OCI-LY7 (cell line): ENCODE measurements around the gene SMTN. TPM values are rescaled to one million over a fixed set of nuclear protein-coding genes. Genes with fewer than 3 reads are reported as not detected.
"Not testable (repeated sequence)": the region's sequence is repeated elsewhere in the genome, so short reads cannot be mapped to it uniquely, and the experiment has no call there.

Source experiments
- BruUV-seq: library from RNA; stranded (reverse); fragments of 400-500 nt; replicated peaks from 2 replicates; lab custom pipeline; 2021; lab: Mats Ljungman, UMichigan
- CTCF ChIA-PET: fragments of 300-600 bp; sonication (Branson Sonifier 250); formaldehyde crosslinking; loops from one replicate; lab custom pipeline; 2022; ENCODE audit warnings: antibody characterized with exemption; ENCODE audit not compliant: unreplicated experiment; lab: Charles Lee
- POLR2A ChIA-PET: fragments of 300-600 bp; sonication (Branson Sonifier 250); formaldehyde crosslinking; loops from one replicate; lab custom pipeline; 2022; ENCODE audit warnings: antibody characterized with exemption; lab: Charles Lee
- DNase-seq: peaks from one replicate; pipeline ENCODE4 v3.0.0-alpha.2; 2015; ENCODE audit warnings: low spot score
- H2AFZ ChIP-seq: fragments of 200-600 bp; sonication (generic), shearing (Covaris generic); 2 replicates; pipeline ENCODE4 v1.6.1; 2014; ENCODE audit warnings: mild to moderate bottlenecking, antibody characterized with exemption, low read length, moderate library complexity
- H3K27ac ChIP-seq: fragments of 200-600 bp; sonication (generic); 2 replicates; pipeline ENCODE4 v1.5.1; 2014; ENCODE audit warnings: mixed run types, low read depth, mild to moderate bottlenecking, moderate library complexity, low read length, inconsistent platforms; ENCODE audit not compliant: poor library complexity, severe bottlenecking
- H3K36me3 ChIP-seq: fragments of 200-600 bp; sonication (generic); 2 replicates; pipeline ENCODE4 v1.6.1; 2014; ENCODE audit warnings: mild to moderate bottlenecking, antibody characterized with exemption, low read length, moderate library complexity, mixed read lengths; ENCODE audit not compliant: insufficient read depth
- H3K4me1 ChIP-seq: fragments of 200-600 bp; sonication (generic); 2 replicates; pipeline ENCODE4 v1.5.1; 2014; ENCODE audit warnings: mild to moderate bottlenecking, low read length; ENCODE audit not compliant: insufficient read depth, poor library complexity, severe bottlenecking
- H3K4me2 ChIP-seq: fragments of 200-600 bp; sonication (generic); 2 replicates; pipeline ENCODE4 v1.6.1; 2014; ENCODE audit warnings: mild to moderate bottlenecking, low read length
- H3K4me3 ChIP-seq: fragments of 200-600 bp; sonication (generic); 2 replicates; pipeline ENCODE4 v1.5.1; 2014; ENCODE audit warnings: mild to moderate bottlenecking, low read depth, low read length; ENCODE audit not compliant: poor library complexity, severe bottlenecking
- H3K79me2 ChIP-seq: fragments of 200-600 bp; sonication (generic); 2 replicates; pipeline ENCODE4 v1.6.1; 2016; ENCODE audit warnings: low read depth, mild to moderate bottlenecking, low read length, moderate library complexity, mixed read lengths; ENCODE audit not compliant: insufficient read depth
- H3K9me2 ChIP-seq: fragments of 200-600 bp; sonication (generic); 2 replicates; pipeline ENCODE4 v1.6.1; 2016; ENCODE audit warnings: mild to moderate bottlenecking, low read length, mixed read lengths; ENCODE audit not compliant: insufficient read depth
- H3K9me3 ChIP-seq: fragments of 200-600 bp; sonication (generic); 2 replicates; pipeline ENCODE4 v1.6.1; 2014; ENCODE audit warnings: mild to moderate bottlenecking, mixed run types, low read length, mixed read lengths
- H4K20me1 ChIP-seq: fragments of 200-600 bp; sonication (generic); 2 replicates; pipeline ENCODE4 v1.6.1; 2014; ENCODE audit warnings: mild to moderate bottlenecking, antibody characterized with exemption, low read length, moderate library complexity, mixed read lengths; ENCODE audit not compliant: insufficient read depth
- CTCF ChIP-seq: fragments of 200-600 bp; sonication (generic); conservative IDR thresholded peaks from 2 replicates; pipeline ENCODE4 v1.5.1; 2014; ENCODE audit warnings: mild to moderate bottlenecking, antibody characterized with exemption, low read length, moderate library complexity, mixed read lengths
- EZH2phosphoT487 ChIP-seq: fragments of 200-600 bp; sonication (generic); IDR thresholded peaks from 2 replicates; pipeline ENCODE4 v1.6.1; 2018; ENCODE audit warnings: low read depth, borderline replicate concordance, mild to moderate bottlenecking, mixed run types, antibody characterized with exemption, low read length, moderate library complexity, mixed read lengths
- intact Hi-C: fragments of 100-400 bp; cut with micrococcal nuclease; formaldehyde crosslinking; loops from one replicate; pipeline ENCODE4 v1.10.0; 2022; ENCODE audit not compliant: unreplicated experiment
- total RNA-seq, 2 experiments: library from RNA; depleted of rRNA in 1 of 2; stranded (reverse); fragments of >200 nt in 1 of 2; shearing (Covaris generic) in 1 of 2; gene quantifications; 2 replicates each; pipeline ENCODE4 v1.2.3, GENCODE V29; 2014 to 2022

Gene SMTN
- total RNA-seq, 2 experiments from 2014 or later = 16.9 to 35.4 TPM

GRCh38 chr22:31073125-31073524, 8.0 kb upstream of the SMTN start:
- H3K4me3 ChIP-seq, H3K4me2 ChIP-seq, intact Hi-C loops, H3K4me1 ChIP-seq, H4K20me1 ChIP-seq, CTCF ChIA-PET, H3K9me3 ChIP-seq, H3K36me3 ChIP-seq, H2AFZ ChIP-seq, H3K27ac ChIP-seq, H3K9me2 ChIP-seq, DNase-seq, H3K79me2 ChIP-seq: not testable (repeated sequence)
- BruUV-seq = TSS peak; percentile 25
- POLR2A ChIA-PET = interaction anchor here (0.6 kb wide), 1 partner anchor 46 kb away, joined by 4 read pairs; no protein-coding TSS in a partner anchor

- CTCF ChIA-PET, H3K36me3 ChIP-seq, H3K9me2 ChIP-seq, DNase-seq, H3K9me3 ChIP-seq, H3K4me3 ChIP-seq, H4K20me1 ChIP-seq, H3K4me1 ChIP-seq, intact Hi-C loops, H3K79me2 ChIP-seq, BruUV-seq, H3K27ac ChIP-seq, H2AFZ ChIP-seq, H3K4me2 ChIP-seq: not testable (repeated sequence)
- POLR2A ChIA-PET = interaction anchor here (0.6 kb wide), 1 partner anchor 45 kb away, joined by 4 read pairs; no protein-coding TSS in a partner anchor
Measured at GRCh38 chr22:31073545-31074145, 7.5 kb upstream of the SMTN start.

- Histone ChIP-seq H3K9me2 (no peaks in the 10 kb centered on the region), H3K4me1 (peaks cover 13% of the 10 kb centered on the region), H3K27ac (no peak overlapping the region), H3K4me2 (no peak overlapping the region), H3K9me3 (no peaks in the 10 kb centered on the region), H3K4me3 (no peak overlapping the region), H3K79me2 (no peaks in the 10 kb centered on the region), H2AFZ (no peak overlapping the region), H4K20me1 (no peaks in the 10 kb centered on the region), H3K36me3 (no peaks in the 10 kb centered on the region)
- ChIA-PET CTCF (interaction anchor here (0.6 kb wide), 1 partner anchor 7 kb away, joined by 3 read pairs; no protein-coding TSS in a partner anchor), POLR2A (no interaction called here)
- no TSS peak for BruUV-seq
- no peak for TF ChIP-seq EZH2phosphoT487
- no peak for TF ChIP-seq CTCF
- no peak for DNase-seq
- intact Hi-C loops = no loop called here
Measured at GRCh38 chr22:31075961-31076360, 5.2 kb upstream of the SMTN start.
